ENCODE data around the gene PYCARD. TPM values are rescaled to one million over a fixed set of nuclear protein-coding genes. Genes with fewer than 3 reads are reported as not detected.

PYCARD gene
- total RNA-seq, 1 experiment from 2014 or later = 29.8 TPM

DNA sequence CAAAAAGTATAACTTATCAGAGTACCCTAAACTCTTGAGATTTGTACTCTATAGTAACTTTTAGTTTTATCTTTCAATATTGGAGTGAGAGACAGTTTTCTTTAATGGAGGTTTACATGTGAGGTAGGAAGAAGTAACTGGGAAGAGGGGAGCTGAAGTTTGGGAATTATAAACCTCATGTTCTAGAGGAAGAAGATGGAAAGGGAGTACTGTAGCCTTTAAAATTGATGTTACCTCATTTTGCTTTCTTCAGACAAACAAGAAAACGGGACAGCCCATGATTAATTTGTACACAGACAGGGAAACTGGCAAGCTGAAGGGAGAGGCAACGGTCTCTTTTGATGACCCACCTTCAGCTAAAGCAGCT lies 13.2 kb downstream of the PYCARD start:
- H3K27me3 ChIP-seq (ENCODE audit: low read length) = no peaks in the 10 kb centered on the region
- ATAC-seq = no peak
- no peaks in the 10 kb centered on the region for H3F3A ChIP-seq (ENCODE audit: low read length, unreplicated experiment)
- POLR2A ChIA-PET (ENCODE audit: unreplicated experiment) = no interaction called here
- H3K4me2 ChIP-seq (ENCODE audit: low read length) = no peak overlapping the region
- CTCF ChIA-PET = no interaction called here
- peaks cover 67% of the 10 kb centered on the region for H4K20me1 ChIP-seq (ENCODE audit: low read length)
- no peak for DNase-seq
- intact Hi-C loops (cut with micrococcal nuclease) = no loop called here
- H3K79me2 ChIP-seq (ENCODE audit: low read length) = peaks cover 33% of the 10 kb centered on the region
- no peak overlapping the region for H2AFZ ChIP-seq (ENCODE audit: low read length)
- H3K9me2 ChIP-seq (replicated peaks; ENCODE audit: low read length) = no peaks in the 10 kb centered on the region
- H3K4me1 ChIP-seq (ENCODE audit: insufficient read depth, low read length) = no peaks in the 10 kb centered on the region
- no TSS peak for BruUV-seq (replicated peaks)
- TF ChIP-seq, protein P1, sequence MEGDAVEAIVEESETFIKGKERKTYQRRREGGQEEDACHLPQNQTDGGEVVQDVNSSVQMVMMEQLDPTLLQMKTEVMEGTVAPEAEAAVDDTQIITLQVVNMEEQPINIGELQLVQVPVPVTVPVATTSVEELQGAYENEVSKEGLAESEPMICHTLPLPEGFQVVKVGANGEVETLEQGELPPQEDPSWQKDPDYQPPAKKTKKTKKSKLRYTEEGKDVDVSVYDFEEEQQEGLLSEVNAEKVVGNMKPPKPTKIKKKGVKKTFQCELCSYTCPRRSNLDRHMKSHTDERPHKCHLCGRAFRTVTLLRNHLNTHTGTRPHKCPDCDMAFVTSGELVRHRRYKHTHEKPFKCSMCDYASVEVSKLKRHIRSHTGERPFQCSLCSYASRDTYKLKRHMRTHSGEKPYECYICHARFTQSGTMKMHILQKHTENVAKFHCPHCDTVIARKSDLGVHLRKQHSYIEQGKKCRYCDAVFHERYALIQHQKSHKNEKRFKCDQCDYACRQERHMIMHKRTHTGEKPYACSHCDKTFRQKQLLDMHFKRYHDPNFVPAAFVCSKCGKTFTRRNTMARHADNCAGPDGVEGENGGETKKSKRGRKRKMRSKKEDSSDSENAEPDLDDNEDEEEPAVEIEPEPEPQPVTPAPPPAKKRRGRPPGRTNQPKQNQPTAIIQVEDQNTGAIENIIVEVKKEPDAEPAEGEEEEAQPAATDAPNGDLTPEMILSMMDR (conservative IDR thresholded peaks at IDR 0.05; ENCODE audit: low read depth, low read length) = no peak
- TF ChIP-seq EZH2phosphoT487 (IDR thresholded peaks at IDR 0.05; ENCODE audit: borderline replicate concordance, low read length) (no peak), EZH2 (IDR thresholded peaks at IDR 0.05; ENCODE audit: low read length, unreplicated experiment) (no peak)
- H3K36me3 ChIP-seq (ENCODE audit: low read depth, low read length) = peaks cover 87% of the 10 kb centered on the region
- no peak overlapping the region for H3K27ac ChIP-seq (ENCODE audit: low read length)
- H3K4me3 ChIP-seq (ENCODE audit: low read length) = no peak overlapping the region
- no peaks in the 10 kb centered on the region for H3K9me3 ChIP-seq (ENCODE audit: low read length)
- no peak overlapping the region for H3K9ac ChIP-seq (ENCODE audit: low read length)

DNA sequence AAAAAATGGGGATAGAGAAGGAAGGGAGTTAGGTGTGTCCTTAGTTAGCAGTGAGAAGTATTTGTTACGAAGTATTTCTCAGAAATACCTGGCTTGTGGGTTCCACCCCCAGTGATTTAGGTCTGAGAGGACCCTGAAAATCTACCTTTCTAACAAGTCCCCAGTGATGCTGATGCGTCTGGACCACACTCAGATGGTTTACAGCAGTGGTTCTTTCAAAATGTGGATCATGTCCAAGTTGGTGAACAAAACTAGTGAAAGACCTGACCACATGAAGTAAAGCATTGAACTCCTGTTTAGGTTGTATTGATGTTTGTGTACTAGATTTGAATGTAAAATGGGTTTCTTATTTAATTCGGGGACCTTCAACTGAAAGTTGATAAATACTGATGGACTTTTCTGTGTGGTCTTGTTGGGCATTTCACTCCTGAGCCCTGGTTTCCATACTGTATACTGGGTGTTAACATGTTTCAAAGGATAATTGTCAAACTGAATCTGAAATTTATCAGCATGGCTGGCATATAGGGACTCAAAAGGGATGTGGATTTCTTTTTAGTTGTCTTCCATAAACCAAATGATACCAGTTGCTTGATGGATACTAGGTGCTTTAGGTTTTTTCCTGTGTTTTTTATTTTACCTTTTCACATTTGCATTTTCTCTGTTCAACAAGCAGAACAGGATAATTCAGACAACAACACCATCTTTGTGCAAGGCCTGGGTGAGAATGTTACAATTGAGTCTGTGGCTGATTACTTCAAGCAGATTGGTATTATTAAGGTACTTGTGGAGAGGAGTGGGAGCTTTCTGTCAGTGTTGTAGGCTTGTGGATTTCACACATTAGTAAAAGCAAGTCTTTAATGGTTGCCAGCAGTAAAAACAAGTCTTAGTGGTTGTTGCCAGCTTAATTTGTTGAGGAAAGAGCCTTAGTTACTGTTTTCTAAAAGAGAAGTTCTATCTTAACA lies 13.8 kb downstream of the PYCARD start:
- Histone ChIP-seq H3F3A (ENCODE audit: low read length, unreplicated experiment) (no peaks in the 10 kb centered on the region), H2AFZ (ENCODE audit: low read length) (no peak overlapping the region), H3K9me2 (replicated peaks; ENCODE audit: low read length) (no peaks in the 10 kb centered on the region), H3K4me3 (ENCODE audit: low read length) (no peak overlapping the region), H3K4me2 (ENCODE audit: low read length) (no peak overlapping the region), H3K9me3 (ENCODE audit: low read length) (no peaks in the 10 kb centered on the region), H3K9ac (ENCODE audit: low read length) (no peak overlapping the region), H3K4me1 (ENCODE audit: insufficient read depth, low read length) (no peaks in the 10 kb centered on the region), H3K36me3 (ENCODE audit: low read depth, low read length) (peaks cover 91% of the 10 kb centered on the region), H3K27ac (ENCODE audit: low read length) (no peak overlapping the region), H3K79me2 (ENCODE audit: low read length) (peaks cover 39% of the 10 kb centered on the region), H3K27me3 (ENCODE audit: low read length) (no peaks in the 10 kb centered on the region), H4K20me1 (ENCODE audit: low read length) (peaks cover 71% of the 10 kb centered on the region)
- ATAC-seq (no peak), DNase-seq (no peak)
- TF ChIP-seq EZH2phosphoT487 (IDR thresholded peaks at IDR 0.05; ENCODE audit: borderline replicate concordance, low read length) (no peak), EZH2 (IDR thresholded peaks at IDR 0.05; ENCODE audit: low read length, unreplicated experiment) (no peak)
- TF ChIP-seq, protein P1 (conservative IDR thresholded peaks at IDR 0.05; ENCODE audit: low read depth, low read length) = no peak
- ChIA-PET POLR2A (ENCODE audit: unreplicated experiment) (no interaction called here), CTCF (no interaction called here)
- intact Hi-C loops (cut with micrococcal nuclease) = no loop called here
- no TSS peak for BruUV-seq (replicated peaks)

DNA sequence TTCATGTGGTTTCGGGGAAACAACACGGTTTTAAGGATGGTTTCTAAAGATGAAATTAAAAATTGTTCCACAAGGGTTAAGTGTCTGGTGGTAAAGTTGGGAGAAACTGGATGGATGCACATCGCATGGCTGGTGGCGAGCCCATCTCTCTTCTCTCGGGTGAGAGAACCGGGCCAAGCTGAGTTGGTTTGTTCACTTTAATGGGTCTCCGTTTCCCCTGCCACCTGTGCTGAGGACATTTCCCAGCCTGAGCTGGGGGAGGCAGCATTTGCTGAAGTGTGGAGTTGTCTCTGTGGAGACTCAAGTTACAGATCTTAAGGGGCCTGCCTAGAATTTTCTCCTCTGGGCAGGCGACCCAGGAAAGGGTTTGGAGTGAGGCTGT lies 14.8 kb downstream of the PYCARD start:
- Histone ChIP-seq H3K4me2 (ENCODE audit: low read length) (no peak overlapping the region), H3F3A (ENCODE audit: low read length, unreplicated experiment) (no peaks in the 10 kb centered on the region), H3K4me1 (ENCODE audit: insufficient read depth, low read length) (0 out of 2 replicates have a peak, but pooled peaks cover 3% of the 10 kb centered on the region), H3K27ac (ENCODE audit: low read length) (no peak overlapping the region), H3K79me2 (ENCODE audit: low read length) (peaks cover 48% of the 10 kb centered on the region), H3K4me3 (ENCODE audit: low read length) (no peak overlapping the region), H3K27me3 (ENCODE audit: low read length) (no peaks in the 10 kb centered on the region), H3K9me3 (ENCODE audit: low read length) (no peaks in the 10 kb centered on the region), H3K36me3 (ENCODE audit: low read depth, low read length) (peaks cover 94% of the 10 kb centered on the region), H3K9me2 (replicated peaks; ENCODE audit: low read length) (no peaks in the 10 kb centered on the region), H2AFZ (ENCODE audit: low read length) (no peak overlapping the region), H3K9ac (ENCODE audit: low read length) (no peak overlapping the region), H4K20me1 (ENCODE audit: low read length) (peaks cover 78% of the 10 kb centered on the region)
- intact Hi-C loops (cut with micrococcal nuclease) = no loop called here
- no peak for ATAC-seq
- CTCF ChIA-PET = no interaction called here
- no TSS peak for BruUV-seq (replicated peaks)
- POLR2A ChIA-PET (ENCODE audit: unreplicated experiment) = no interaction called here
- DNase-seq = no peak
- no peak for TF ChIP-seq EZH2phosphoT487 (IDR thresholded peaks at IDR 0.05; ENCODE audit: borderline replicate concordance, low read length)
- TF ChIP-seq, protein P1 (conservative IDR thresholded peaks at IDR 0.05; ENCODE audit: low read depth, low read length) = no peak
- TF ChIP-seq EZH2 (IDR thresholded peaks at IDR 0.05; ENCODE audit: low read length, unreplicated experiment) = no peak
